HUES6 (cell line): ENCODE measurements around the gene SLC17A1.

Experiments
- H3K27ac ChIP-seq: 2 replicates; pipeline ENCODE4 v1.7.0; 2013; ENCODE audit warnings: low read depth, mild to moderate bottlenecking, low read length, inconsistent platforms
- H3K27me3 ChIP-seq: 2 replicates; pipeline ENCODE4 v1.6.1; 2013; ENCODE audit warnings: low read length; ENCODE audit not compliant: control insufficient read depth, insufficient read depth
- H3K36me3 ChIP-seq: 2 replicates; pipeline ENCODE4 v1.6.1; 2013; ENCODE audit warnings: low read length; ENCODE audit not compliant: control insufficient read depth, insufficient read depth
- H3K4me1 ChIP-seq: 2 replicates; pipeline ENCODE4 v1.6.1; 2013; ENCODE audit warnings: low read length; ENCODE audit not compliant: control insufficient read depth, insufficient read depth
- H3K4me3 ChIP-seq: 2 replicates; pipeline ENCODE4 v1.5.1; 2013; ENCODE audit warnings: low read depth, low read length
- H3K9ac ChIP-seq: one replicate; pipeline ENCODE4 v1.6.1; 2013; ENCODE audit warnings: mild to moderate bottlenecking, low read length
- H3K9me3 ChIP-seq: 2 replicates; pipeline ENCODE4 v1.6.1; 2013; ENCODE audit warnings: low read depth, low read length; ENCODE audit not compliant: control insufficient read depth, insufficient read depth

The SLC17A1 gene

DNA sequence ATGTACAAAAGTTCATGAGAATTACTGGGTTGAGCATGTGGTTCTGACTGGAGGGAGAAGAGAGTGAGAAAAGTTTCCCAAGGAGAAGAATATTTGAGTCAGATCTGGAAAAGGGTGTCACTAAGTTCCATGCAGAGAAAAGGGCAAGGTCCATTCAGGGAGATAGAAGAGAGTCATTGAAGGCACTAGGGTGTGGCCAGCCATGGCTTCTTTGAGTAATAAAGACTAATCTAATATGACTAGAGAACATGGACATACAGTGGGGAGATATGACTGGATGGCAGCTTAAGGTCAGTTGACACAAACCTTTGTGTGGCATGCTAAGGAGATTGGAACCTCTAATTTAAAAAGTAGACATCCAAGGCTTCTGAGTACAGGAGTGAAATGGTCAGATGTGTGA is 88.0 kb downstream of the SLC17A1 start:
- Histone ChIP-seq H3K9ac (no peak overlapping the region), H3K9me3 (no peaks in the 10 kb centered on the region), H3K4me1 (no peaks in the 10 kb centered on the region), H3K36me3 (no peaks in the 10 kb centered on the region), H3K4me3 (no peak overlapping the region), H3K27me3 (no peaks in the 10 kb centered on the region), H3K27ac (no peak overlapping the region)

DNA sequence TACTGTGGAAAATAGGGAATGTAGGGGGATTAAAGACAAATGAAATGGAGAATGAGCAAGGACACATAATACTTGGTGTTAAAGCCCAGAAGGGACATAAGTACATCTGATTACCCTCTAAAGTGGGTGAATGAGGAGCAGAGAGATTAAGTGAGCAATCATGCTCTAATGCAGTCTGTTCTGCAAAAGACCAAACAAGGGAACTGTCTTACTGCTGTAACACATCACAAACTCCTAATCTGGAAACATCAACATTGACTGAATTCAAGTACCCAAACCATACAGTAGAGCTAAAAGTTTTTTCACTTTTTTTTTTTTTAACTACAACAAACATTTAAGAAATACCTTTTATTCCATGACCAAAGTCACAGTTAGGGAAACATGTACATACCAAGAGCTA is 96.6 kb downstream of the SLC17A1 start:
- Histone ChIP-seq H3K36me3 (no peaks in the 10 kb centered on the region), H3K4me1 (no peaks in the 10 kb centered on the region), H3K9me3 (peaks cover 12% of the 10 kb centered on the region), H3K27ac (no peak overlapping the region), H3K9ac (no peak overlapping the region), H3K4me3 (no peak overlapping the region), H3K27me3 (no peaks in the 10 kb centered on the region)
